ENCODE results near the gene OR6C75. TPM values are rescaled to one million over a fixed set of nuclear protein-coding genes. Genes with fewer than 3 reads are reported as not detected.
"Not testable (repeated sequence)": the region's sequence is repeated elsewhere in the genome, so short reads cannot be mapped to it uniquely, and the experiment has no call there.

OR6C75 gene
- total RNA-seq, 1 donor from 2014 or later, result not detected

- H3K36me3 Mint-ChIP-seq (ENCODE audit: unreplicated experiment), result no peaks in the 10 kb centered on the region
- no peaks in the 10 kb centered on the region for H3K9me3 Mint-ChIP-seq (ENCODE audit: unreplicated experiment)
- DNase-seq (ENCODE audit: extremely low spot score, unreplicated experiment), result no peak
- H3K27ac Mint-ChIP-seq (ENCODE audit: unreplicated experiment), result no peak overlapping the region
- H3K4me3 Mint-ChIP-seq (ENCODE audit: unreplicated experiment), result no peak overlapping the region
- no peak for TF ChIP-seq CTCF (IDR thresholded peaks at IDR 0.05)
- peaks cover 1% of the 10 kb centered on the region for H3K27me3 Mint-ChIP-seq (ENCODE audit: unreplicated experiment)
- H3K4me1 Mint-ChIP-seq (ENCODE audit: unreplicated experiment), result no peaks in the 10 kb centered on the region
These were observed 29.4 kb downstream of the OR6C75 start for GRCh38 chr12:55392032-55392795.

- Mint-ChIP-seq H3K27me3 (ENCODE audit: unreplicated experiment) (peaks cover 1% of the 10 kb centered on the region), H3K36me3 (ENCODE audit: unreplicated experiment) (no peaks in the 10 kb centered on the region), H3K9me3 (ENCODE audit: unreplicated experiment) (no peaks in the 10 kb centered on the region), H3K4me1 (ENCODE audit: unreplicated experiment) (no peaks in the 10 kb centered on the region), H3K27ac (ENCODE audit: unreplicated experiment) (no peak overlapping the region), H3K4me3 (ENCODE audit: unreplicated experiment) (no peak overlapping the region)
- no peak for DNase-seq (ENCODE audit: extremely low spot score, unreplicated experiment)
- no peak for TF ChIP-seq CTCF (IDR thresholded peaks at IDR 0.05)
These were observed 33.6 kb downstream of the OR6C75 start for GRCh38 chr12:55396326-55396725.

GRCh38 chr12:55400229-55400628 is 37.5 kb downstream of the OR6C75 start, which contains the start of gene OR6C65:
Gene OR6C65 (plus strand): TSS chr12:55400529. CDS start chr12:55400529, 0 bp downstream.
- Mint-ChIP-seq H3K4me1 (ENCODE audit: unreplicated experiment) (no peaks in the 10 kb centered on the region), H3K27me3 (ENCODE audit: unreplicated experiment) (no peaks in the 10 kb centered on the region), H3K36me3 (ENCODE audit: unreplicated experiment) (no peaks in the 10 kb centered on the region), H3K27ac (ENCODE audit: unreplicated experiment) (no peak within 1 kb of the TSS), H3K9me3 (ENCODE audit: unreplicated experiment) (no peaks in the 10 kb centered on the region), H3K4me3 (ENCODE audit: unreplicated experiment) (no peak within 1 kb of the TSS)
- no peak for DNase-seq (ENCODE audit: extremely low spot score, unreplicated experiment)
- no peak for TF ChIP-seq CTCF (IDR thresholded peaks at IDR 0.05)

- H3K36me3 Mint-ChIP-seq (ENCODE audit: unreplicated experiment), result no peaks in the 10 kb centered on the region
- H3K9me3 Mint-ChIP-seq (ENCODE audit: unreplicated experiment), result no peaks in the 10 kb centered on the region
- no peak overlapping the region for H3K4me3 Mint-ChIP-seq (ENCODE audit: unreplicated experiment)
- no peak overlapping the region for H3K27ac Mint-ChIP-seq (ENCODE audit: unreplicated experiment)
- no peak for DNase-seq (ENCODE audit: extremely low spot score, unreplicated experiment)
- peaks cover 3% of the 10 kb centered on the region for H3K27me3 Mint-ChIP-seq (ENCODE audit: unreplicated experiment)
- no peaks in the 10 kb centered on the region for H3K4me1 Mint-ChIP-seq (ENCODE audit: unreplicated experiment)
- TF ChIP-seq CTCF (IDR thresholded peaks at IDR 0.05), result no peak
These were observed 45.1 kb downstream of the OR6C75 start for GRCh38 chr12:55407866-55408265.

GRCh38 chr12:55409133-55409532 is 46.4 kb downstream of the OR6C75 start:
- H3K4me3 Mint-ChIP-seq (ENCODE audit: unreplicated experiment); H3K27me3 Mint-ChIP-seq (ENCODE audit: unreplicated experiment); H3K27ac Mint-ChIP-seq (ENCODE audit: unreplicated experiment); H3K4me1 Mint-ChIP-seq (ENCODE audit: unreplicated experiment); H3K36me3 Mint-ChIP-seq (ENCODE audit: unreplicated experiment); DNase-seq (ENCODE audit: extremely low spot score, unreplicated experiment); H3K9me3 Mint-ChIP-seq (ENCODE audit: unreplicated experiment): not testable (repeated sequence)

- H3K4me3 Mint-ChIP-seq (ENCODE audit: unreplicated experiment); H3K36me3 Mint-ChIP-seq (ENCODE audit: unreplicated experiment); DNase-seq (ENCODE audit: extremely low spot score, unreplicated experiment); H3K9me3 Mint-ChIP-seq (ENCODE audit: unreplicated experiment); H3K27ac Mint-ChIP-seq (ENCODE audit: unreplicated experiment); H3K4me1 Mint-ChIP-seq (ENCODE audit: unreplicated experiment): not testable (repeated sequence)
- peaks cover 31% of the 10 kb centered on the region for H3K27me3 Mint-ChIP-seq (ENCODE audit: unreplicated experiment)
These were observed 49.4 kb downstream of the OR6C75 start for GRCh38 chr12:55412138-55412537.

GRCh38 chr12:55413498-55414388 is 51.0 kb downstream of the OR6C75 start:
- H3K4me1 Mint-ChIP-seq (ENCODE audit: unreplicated experiment); H3K36me3 Mint-ChIP-seq (ENCODE audit: unreplicated experiment); H3K4me3 Mint-ChIP-seq (ENCODE audit: unreplicated experiment); H3K9me3 Mint-ChIP-seq (ENCODE audit: unreplicated experiment); H3K27ac Mint-ChIP-seq (ENCODE audit: unreplicated experiment); DNase-seq (ENCODE audit: extremely low spot score, unreplicated experiment): not testable (repeated sequence)
- peaks cover 33% of the 10 kb centered on the region for H3K27me3 Mint-ChIP-seq (ENCODE audit: unreplicated experiment)

- not testable (repeated sequence) for H3K4me3 Mint-ChIP-seq (ENCODE audit: unreplicated experiment); H3K9me3 Mint-ChIP-seq (ENCODE audit: unreplicated experiment); H3K36me3 Mint-ChIP-seq (ENCODE audit: unreplicated experiment); DNase-seq (ENCODE audit: extremely low spot score, unreplicated experiment); H3K27ac Mint-ChIP-seq (ENCODE audit: unreplicated experiment); H3K4me1 Mint-ChIP-seq (ENCODE audit: unreplicated experiment)
- peaks cover 33% of the 10 kb centered on the region for H3K27me3 Mint-ChIP-seq (ENCODE audit: unreplicated experiment)
These were observed 51.6 kb downstream of the OR6C75 start for GRCh38 chr12:55414396-55414823.

All from osteocyte (in vitro differentiated cells).